ENCODE results near the gene NR0B2. TPM values are rescaled to one million over a fixed set of nuclear protein-coding genes. Genes with fewer than 3 reads are reported as not detected.

The NR0B2 gene
- total and polyA plus RNA-seq, 2 of the 13 experiments (the other 11 are each of a cell fraction or from before 2014, with no cell fraction given) = 72.5 to 133 TPM

GRCh38 chr1:26913754-26914619, at the start of gene NR0B2 (continued):
- TF ChIP-seq CERS6 (CRISPR knock-in tag; IDR thresholded peaks at IDR 0.05) = 0 out of 2 replicates have a peak, but pooled peaks have one; percentile 16
- no peak for TF ChIP-seq ZNF513 (CRISPR knock-in tag; conservative IDR thresholded peaks at IDR 0.05)
- 0 out of 2 replicates have a peak, but pooled peaks have one; percentile 54 for TF ChIP-seq ZFP62 (CRISPR knock-in tag; IDR thresholded peaks at IDR 0.05)
- TF ChIP-seq ZGPAT (CRISPR knock-in tag; IDR thresholded peaks at IDR 0.05) = peak; percentile 100
- no peak for TF ChIP-seq XRCC5 (optimal IDR thresholded peaks at IDR 0.05; ENCODE audit: low read length)
- 0 out of 2 replicates have a peak, but pooled peaks have one; percentile 31 for TF ChIP-seq GPN1 (CRISPR knock-in tag; IDR thresholded peaks at IDR 0.05; ENCODE audit: borderline replicate concordance)
- peak; percentile 97 for TF ChIP-seq MAX (IDR thresholded peaks at IDR 0.05)
- peak; percentile 92 for TF ChIP-seq HMG20A (CRISPR knock-in tag; IDR thresholded peaks at IDR 0.05; ENCODE audit: borderline replicate concordance)
- no peak for TF ChIP-seq TRIM22 (IDR thresholded peaks at IDR 0.05)
- 0 out of 2 replicates have a peak, but pooled peaks have one; percentile 29 for TF ChIP-seq KLF15 (CRISPR knock-in tag; IDR thresholded peaks at IDR 0.05; ENCODE audit: borderline replicate concordance)
- no peak; the same call in 1 of the 2 replicates for TF ChIP-seq WIZ (CRISPR knock-in tag; IDR thresholded peaks at IDR 0.05)
- TF ChIP-seq POLR2A (IDR thresholded peaks at IDR 0.05; ENCODE audit: insufficient read depth in 1 of 2, low read depth in 2 of 2, low read length in 2 of 2) = peak; percentile 100
- TF ChIP-seq RXRB (CRISPR knock-in tag; IDR thresholded peaks at IDR 0.05; ENCODE audit: borderline replicate concordance) = peak; percentile 98
- no peak; the same call in 1 of the 2 replicates for TF ChIP-seq PRDM15 (CRISPR knock-in tag; IDR thresholded peaks at IDR 0.05)
- no peak for TF ChIP-seq SNRNP70 (IDR thresholded peaks at IDR 0.05; ENCODE audit: low read depth, low read length)
- TF ChIP-seq ZNF564 (CRISPR knock-in tag; IDR thresholded peaks at IDR 0.05) = peak; percentile 93; the same call in 1 of the 2 replicates
- peak; percentile 79; the same call in 1 of the 2 replicates for TF ChIP-seq ZNF768 (CRISPR knock-in tag; IDR thresholded peaks at IDR 0.05)

All from HepG2 (cell line).